Stimulated activated CD4-positive, alpha-beta T cell treated with anti-CD3 and anti-CD28 coated beads, Interleukin-4, amount 100 ng/mL, for 48 hours (primary cell): ENCODE measurements around the gene WDR18.
A peak's percentile ranks its signal among the peaks of the same experiment; 100 is the strongest.

Experiments used
- DNase-seq, 2 donors: peaks; one replicate each; pipeline ENCODE4 v3.0.0-alpha.2; 2020; ENCODE audit warnings: low read depth in 2 of 2

WDR18 gene

GRCh38 chr19:964761-965694 lies 19.1 kb upstream of the WDR18 start:
- no peak for DNase-seq

GRCh38 chr19:966485-967088 lies 17.6 kb upstream of the WDR18 start:
- DNase-seq: no peak

GRCh38 chr19:970695-971094 lies 13.4 kb upstream of the WDR18 start:
- DNase-seq: peak in 1 of 2 donors; percentile 18

GRCh38 chr19:971795-972194 lies 12.3 kb upstream of the WDR18 start:
- no peak for DNase-seq

- no peak for DNase-seq
Measured at GRCh38 chr19:972281-972680, 11.9 kb upstream of the WDR18 start.

GRCh38 chr19:973726-974563 lies 10.2 kb upstream of the WDR18 start:
- no peak for DNase-seq

GRCh38 chr19:974564-975257 lies 9.4 kb upstream of the WDR18 start:
- no peak for DNase-seq

GRCh38 chr19:976476-976875 lies 7.7 kb upstream of the WDR18 start:
- no peak for DNase-seq

GRCh38 chr19:977058-977464 lies 7.1 kb upstream of the WDR18 start:
- DNase-seq: no peak

GRCh38 chr19:979318-979741 lies 4.8 kb upstream of the WDR18 start:
- DNase-seq: no peak

- DNase-seq: no peak
Measured at GRCh38 chr19:980133-980998, 3.8 kb upstream of the WDR18 start.

- DNase-seq: peak; percentile 68 to 70
Measured at GRCh38 chr19:982567-983170, 1.5 kb upstream of the WDR18 start.

GRCh38 chr19:986083-986482 lies 1.9 kb downstream of the WDR18 start:
- DNase-seq: no peak

- no peak for DNase-seq
Measured at GRCh38 chr19:988081-988480, 3.9 kb downstream of the WDR18 start.

GRCh38 chr19:988510-988909 lies 4.4 kb downstream of the WDR18 start:
- DNase-seq: no peak

GRCh38 chr19:989381-990081 lies 5.4 kb downstream of the WDR18 start:
- no peak for DNase-seq

- DNase-seq: no peak
Measured at GRCh38 chr19:990119-990571, 6.0 kb downstream of the WDR18 start.

GRCh38 chr19:990746-991145 lies 6.6 kb downstream of the WDR18 start:
- no peak for DNase-seq

GRCh38 chr19:991174-991931 lies 7.2 kb downstream of the WDR18 start:
- DNase-seq: peak; percentile 61 to 88
